SU-DHL-6 (cell line): ENCODE measurements around the gene S100A14.

Source experiments
- H2AFZ ChIP-seq: fragments of 200-600 bp; sonication (generic); 2 replicates; pipeline ENCODE4 v1.6.1; 2014; ENCODE audit warnings: low read depth, mild to moderate bottlenecking, moderate library complexity, mixed read lengths, antibody characterized with exemption, low read length; ENCODE audit not compliant: severe bottlenecking
- H3F3A ChIP-seq: fragments of 200-600 bp; shearing (Covaris generic); 2 replicates; pipeline ENCODE4 v1.6.0; 2016; ENCODE audit warnings: antibody characterized with exemption, mild to moderate bottlenecking; ENCODE audit not compliant: insufficient read depth
- H3K27ac ChIP-seq: fragments of 200-600 bp; sonication (generic); 2 replicates; pipeline ENCODE4 v1.5.1; 2016; ENCODE audit warnings: low read depth, mild to moderate bottlenecking, low read length, moderate library complexity, mixed read lengths
- H3K27me3 ChIP-seq: fragments of 200-600 bp; sonication (generic), shearing (Covaris generic); 2 replicates; pipeline ENCODE4 v1.6.0; 2014; ENCODE audit warnings: mild to moderate bottlenecking, low read length
- H3K36me3 ChIP-seq: fragments of 200-600 bp; sonication (generic); 2 replicates; pipeline ENCODE4 v1.6.1; 2014; ENCODE audit warnings: mild to moderate bottlenecking, low read length, mixed read lengths
- H3K4me2 ChIP-seq: fragments of 300-600, 200-600 bp; shearing (Covaris generic), sonication (generic); 2 replicates; pipeline ENCODE4 v1.6.0; 2014; ENCODE audit warnings: low read length, low read depth, mild to moderate bottlenecking; ENCODE audit not compliant: poor library complexity, severe bottlenecking
- H3K4me3 ChIP-seq: fragments of 200-600 bp; sonication (generic); 2 replicates; pipeline ENCODE4 v1.5.1; 2014; ENCODE audit warnings: antibody characterized with exemption, low read length, mild to moderate bottlenecking, mixed read lengths; ENCODE audit not compliant: insufficient read depth, poor library complexity, severe bottlenecking
- H3K79me2 ChIP-seq: fragments of 200-600 bp; sonication (generic); 2 replicates; pipeline ENCODE4 v1.6.1; 2014; ENCODE audit warnings: mild to moderate bottlenecking, low read length, moderate library complexity; ENCODE audit not compliant: insufficient read depth
- H3K9ac ChIP-seq: fragments of 200-600 bp; sonication (generic); 2 replicates; pipeline ENCODE4 v1.7.0; 2014; ENCODE audit warnings: mild to moderate bottlenecking, low read length
- H3K9me2 ChIP-seq: fragments of 200-600 bp; sonication (generic); replicated peaks from 2 replicates; pipeline ENCODE4 v1.6.1; 2014; ENCODE audit warnings: low read length; ENCODE audit not compliant: insufficient read depth
- H3K9me3 ChIP-seq: fragments of 200-600 bp; sonication (generic); 2 replicates; pipeline ENCODE4 v1.6.1; 2014; ENCODE audit warnings: low read length, mixed read lengths; ENCODE audit not compliant: insufficient read depth
- H4K20me1 ChIP-seq: fragments of 200-600 bp; sonication (generic); 2 replicates; pipeline ENCODE4 v1.6.1; 2014; ENCODE audit warnings: low read depth, mild to moderate bottlenecking, antibody characterized with exemption, low read length, moderate library complexity, mixed read lengths
- CTCF ChIP-seq: fragments of 200-600 bp; sonication (generic); IDR thresholded peaks from one replicate; pipeline ENCODE4 v1.5.1; 2017; ENCODE audit warnings: antibody characterized with exemption, mild to moderate bottlenecking, low read length, moderate library complexity; ENCODE audit not compliant: insufficient read depth, poor library complexity, severe bottlenecking
- EZH2phosphoT487 ChIP-seq: fragments of 200-600 bp; sonication (generic), shearing (Covaris generic); conservative IDR thresholded peaks from 2 replicates; pipeline ENCODE4 v1.6.1; 2018; ENCODE audit warnings: mild to moderate bottlenecking, antibody characterized with exemption, low read length, moderate library complexity, mixed read lengths

Gene S100A14

GRCh38 chr1:153569465-153569864, 46.7 kb downstream of the S100A14 start:
- Histone ChIP-seq H3K36me3 (no peaks in the 10 kb centered on the region), H3K9me2 (no peaks in the 10 kb centered on the region), H3K4me3 (no peak overlapping the region), H3K79me2 (no peaks in the 10 kb centered on the region), H3K27ac (no peak overlapping the region), H3K9ac (no peak overlapping the region), H3K9me3 (no peaks in the 10 kb centered on the region), H3F3A (no peaks in the 10 kb centered on the region), H3K27me3 (no peaks in the 10 kb centered on the region), H2AFZ (no peak overlapping the region), H4K20me1 (no peaks in the 10 kb centered on the region), H3K4me2 (no peak overlapping the region)
- no peak for TF ChIP-seq EZH2phosphoT487
- TF ChIP-seq CTCF, result no peak

GRCh38 chr1:153568367-153569099, 47.6 kb downstream of the S100A14 start:
- H3K27me3 ChIP-seq, result no peaks in the 10 kb centered on the region
- no peak overlapping the region for H3K9ac ChIP-seq
- H3K9me3 ChIP-seq, result no peaks in the 10 kb centered on the region
- H3K4me3 ChIP-seq, result no peak overlapping the region
- no peaks in the 10 kb centered on the region for H4K20me1 ChIP-seq
- H3K79me2 ChIP-seq, result no peaks in the 10 kb centered on the region
- H3K27ac ChIP-seq, result no peak overlapping the region
- H3K9me2 ChIP-seq, result no peaks in the 10 kb centered on the region
- TF ChIP-seq EZH2phosphoT487, result no peak
- peak; percentile 82 for TF ChIP-seq CTCF
- H2AFZ ChIP-seq, result no peak overlapping the region
- no peak overlapping the region for H3K4me2 ChIP-seq
- no peaks in the 10 kb centered on the region for H3F3A ChIP-seq
- H3K36me3 ChIP-seq, result no peaks in the 10 kb centered on the region

- TF ChIP-seq CTCF (no peak), EZH2phosphoT487 (no peak)
- H3K4me3 ChIP-seq, result no peak overlapping the region
- no peaks in the 10 kb centered on the region for H3K79me2 ChIP-seq
- no peaks in the 10 kb centered on the region for H4K20me1 ChIP-seq
- no peak overlapping the region for H3K4me2 ChIP-seq
- no peaks in the 10 kb centered on the region for H3K36me3 ChIP-seq
- H2AFZ ChIP-seq, result no peak overlapping the region
- H3K9me2 ChIP-seq, result no peaks in the 10 kb centered on the region
- H3K9ac ChIP-seq, result no peak overlapping the region
- H3K27ac ChIP-seq, result no peak overlapping the region
- H3K27me3 ChIP-seq, result no peaks in the 10 kb centered on the region
- H3K9me3 ChIP-seq, result no peaks in the 10 kb centered on the region
- no peaks in the 10 kb centered on the region for H3F3A ChIP-seq
These were observed 48.3 kb downstream of the S100A14 start for GRCh38 chr1:153567621-153568366.
